ENCODE data around the gene SLC24A4.
"Not testable (repeated sequence)": the region's sequence is repeated elsewhere in the genome, so short reads cannot be mapped to it uniquely, and the experiment has no call there.

SLC24A4 gene

DNA sequence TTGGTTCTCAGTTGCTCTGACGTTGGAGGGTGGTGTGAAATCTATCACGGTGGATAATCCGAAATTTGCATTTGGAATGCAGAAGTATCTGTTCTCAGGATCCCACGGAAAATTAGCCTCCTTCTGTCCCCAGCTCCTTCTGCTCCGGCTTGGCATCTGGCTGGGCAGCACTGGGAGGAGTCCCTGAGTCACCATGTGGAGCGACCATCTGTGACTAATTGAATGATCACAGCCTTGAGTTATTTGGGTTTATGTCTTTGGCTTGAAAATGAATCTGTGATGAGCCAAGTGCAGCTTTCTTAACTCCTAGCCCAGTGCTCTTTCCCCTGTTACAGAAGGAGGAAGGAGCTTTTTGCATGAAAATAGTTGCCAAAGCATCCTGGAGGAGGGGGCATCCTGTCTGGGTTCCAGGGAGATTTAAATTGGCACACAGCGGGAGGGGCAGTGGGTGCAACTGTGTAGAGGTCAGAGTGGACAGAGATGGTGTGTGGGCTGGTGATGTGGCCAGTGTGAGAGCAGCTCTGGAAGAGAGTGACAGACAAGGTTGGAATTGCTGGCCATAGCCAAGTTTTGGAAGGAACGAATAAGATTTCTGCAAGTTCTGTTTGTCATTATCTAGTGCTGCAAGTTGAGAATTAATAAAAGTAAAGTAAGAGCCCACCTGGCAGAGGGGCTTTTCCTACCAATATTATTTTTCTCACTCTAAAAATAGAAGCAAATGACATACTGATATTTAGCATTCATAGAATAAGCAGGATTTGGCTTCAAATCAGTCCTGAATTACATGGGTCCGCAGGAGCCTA is 74.4 kb downstream of the SLC24A4 start:
- no peak for DNase-seq (ENCODE audit: low read depth, low spot score)
- no peak overlapping the region for H3K4me3 ChIP-seq (ENCODE audit: low read length)

DNA sequence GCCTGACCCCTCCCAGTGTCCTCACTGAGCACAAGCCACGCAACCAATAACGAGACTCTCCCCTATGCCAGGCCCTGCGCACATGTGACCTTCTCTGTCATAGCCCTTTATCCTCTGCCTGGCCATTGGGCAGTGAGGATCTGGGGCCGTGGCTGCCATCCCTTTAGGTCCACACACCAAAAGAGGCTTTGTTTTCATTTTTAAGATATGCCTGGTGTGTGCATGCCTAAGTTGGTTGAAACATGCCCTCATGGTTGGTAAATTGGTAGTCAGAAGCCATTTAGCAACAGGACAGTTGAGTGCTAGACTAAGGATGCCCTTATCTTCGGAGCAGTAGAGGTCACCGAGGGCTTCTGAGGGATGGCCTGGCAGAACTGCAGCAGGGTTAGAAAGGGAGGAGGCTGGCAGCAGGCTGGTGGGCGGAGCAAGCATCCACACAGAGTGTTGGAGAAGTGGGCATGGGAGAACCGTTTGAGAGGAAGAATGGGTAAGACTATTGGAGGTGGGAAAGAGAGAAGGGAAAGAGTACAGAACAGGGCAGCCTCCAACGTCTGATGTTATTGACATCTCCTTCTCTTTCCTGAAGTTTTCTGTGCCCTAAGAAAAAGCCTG is 75.1 kb downstream of the SLC24A4 start:
- no peak for DNase-seq (ENCODE audit: low read depth, low spot score)
- H3K4me3 ChIP-seq (ENCODE audit: low read length), result no peak overlapping the region

DNA sequence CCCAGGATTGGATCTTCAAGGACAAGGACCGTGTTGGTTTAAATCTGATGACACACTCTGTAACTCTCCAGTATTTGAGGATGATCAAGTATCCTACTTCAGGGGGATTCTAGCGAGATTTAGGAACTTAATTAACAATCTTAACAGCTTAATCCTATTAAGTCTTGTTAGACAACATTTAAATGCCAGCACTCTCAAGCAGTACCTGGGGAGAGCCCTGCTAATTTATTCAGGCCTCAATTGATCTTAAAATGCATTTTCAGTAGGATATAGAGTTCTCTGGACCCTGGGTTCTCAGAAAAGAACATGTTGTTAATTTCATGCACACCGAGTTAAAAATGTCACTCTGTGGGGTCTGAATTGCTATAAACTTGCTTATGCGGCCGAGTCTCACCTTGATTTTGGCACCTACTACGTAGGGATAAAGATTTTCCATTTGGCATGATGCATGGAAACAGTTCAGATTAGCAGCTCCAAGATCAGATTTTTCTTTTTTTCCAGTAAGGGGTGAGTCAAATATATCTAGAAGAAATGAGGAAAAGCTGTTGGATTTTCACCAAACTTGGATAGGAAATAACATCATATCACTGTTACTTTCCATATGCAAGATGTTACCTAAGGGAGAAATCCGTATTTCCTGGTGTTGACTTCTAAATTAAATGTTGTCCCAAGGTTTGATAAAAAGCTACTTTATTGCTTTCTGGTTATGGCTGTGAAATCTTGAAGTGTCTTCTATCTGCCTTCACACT is 76.1 kb downstream of the SLC24A4 start:
- no peak for DNase-seq (ENCODE audit: low read depth, low spot score)
- H3K4me3 ChIP-seq (ENCODE audit: low read length), result no peak overlapping the region

DNA sequence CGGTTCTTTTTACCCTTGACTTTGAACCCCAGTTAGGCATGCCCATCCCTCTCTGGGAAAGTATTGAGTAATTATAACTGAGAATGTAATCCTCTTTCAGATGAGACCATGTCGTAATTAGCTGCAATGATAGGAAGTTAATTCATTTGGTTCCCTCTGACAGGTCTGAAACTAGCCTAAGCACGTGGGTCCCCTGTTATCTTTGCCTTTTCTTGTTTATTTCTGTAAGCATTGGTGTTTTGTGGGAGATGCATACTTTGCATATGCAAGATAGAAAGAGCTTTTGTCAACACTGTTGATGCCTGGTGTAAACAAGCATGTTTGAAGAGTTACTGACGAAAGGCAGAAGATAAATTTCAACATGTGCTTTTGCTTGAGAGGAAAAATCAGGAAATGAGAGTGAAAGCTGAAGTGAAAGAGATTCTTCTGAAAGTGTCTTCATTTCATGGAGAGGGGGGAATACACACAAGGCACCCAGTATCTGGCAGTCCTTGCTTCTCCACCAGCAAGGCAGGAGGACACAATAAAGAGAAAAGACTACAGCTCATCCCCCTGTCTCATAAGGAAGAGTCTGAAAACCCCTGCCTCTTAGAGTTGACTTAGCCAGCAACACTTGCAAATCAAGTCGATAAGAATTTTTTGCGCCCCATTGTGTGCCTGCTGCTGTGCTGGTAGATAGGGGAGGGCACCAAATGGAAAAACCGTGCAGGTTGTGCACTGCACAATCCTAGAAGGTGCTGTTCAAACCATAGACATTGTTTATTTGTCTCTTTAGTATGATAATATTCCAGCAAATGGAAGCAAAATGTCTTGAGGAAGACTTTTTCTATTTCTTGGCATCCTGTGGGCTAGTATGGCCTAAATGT is 77.8 kb downstream of the SLC24A4 start:
- no peak overlapping the region for H3K4me3 ChIP-seq (ENCODE audit: low read length)
- no peak for DNase-seq (ENCODE audit: low read depth, low spot score)

DNA sequence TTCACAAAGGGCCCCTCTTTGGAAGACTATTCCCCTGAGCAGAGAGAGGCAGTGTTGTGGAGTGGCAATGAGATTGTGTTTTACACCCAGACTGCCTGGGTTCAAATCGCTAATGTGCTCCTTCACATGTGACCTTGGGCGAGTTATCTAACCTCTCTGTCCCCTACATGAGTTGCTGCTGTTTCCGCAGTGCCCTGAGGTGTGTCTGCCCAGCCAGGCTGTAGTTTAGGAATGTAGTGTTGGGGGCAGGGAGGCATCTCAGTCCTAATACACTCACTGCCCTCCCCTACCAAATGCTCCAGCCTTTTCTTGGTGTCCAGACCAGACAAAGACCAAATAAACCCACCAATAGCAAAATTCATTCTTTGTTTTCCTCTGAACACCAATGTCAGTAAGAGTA is 78.6 kb downstream of the SLC24A4 start:
- DNase-seq (ENCODE audit: low read depth, low spot score), result no peak
- no peak overlapping the region for H3K4me3 ChIP-seq (ENCODE audit: low read length)

DNA sequence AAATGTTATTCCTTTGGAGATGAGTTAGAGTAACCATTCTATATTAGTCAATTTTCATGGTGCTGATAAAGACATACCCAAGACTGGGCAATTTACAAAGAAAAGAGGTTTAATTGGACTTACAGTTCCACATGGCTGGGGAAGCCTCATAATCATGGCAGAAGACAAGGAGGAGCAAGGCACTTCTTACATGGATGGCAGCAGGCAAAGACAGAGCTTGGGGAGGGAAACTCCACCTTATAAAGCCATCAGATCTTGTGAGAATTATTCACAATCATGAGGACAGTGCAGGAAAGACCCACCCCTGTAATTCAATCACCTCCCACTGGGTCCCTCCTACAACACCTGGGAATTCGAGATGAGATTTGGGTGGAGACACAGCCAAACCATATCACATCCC is 79.5 kb downstream of the SLC24A4 start:
- not testable (repeated sequence) for H3K4me3 ChIP-seq (ENCODE audit: low read length); DNase-seq (ENCODE audit: low read depth, low spot score)

DNA sequence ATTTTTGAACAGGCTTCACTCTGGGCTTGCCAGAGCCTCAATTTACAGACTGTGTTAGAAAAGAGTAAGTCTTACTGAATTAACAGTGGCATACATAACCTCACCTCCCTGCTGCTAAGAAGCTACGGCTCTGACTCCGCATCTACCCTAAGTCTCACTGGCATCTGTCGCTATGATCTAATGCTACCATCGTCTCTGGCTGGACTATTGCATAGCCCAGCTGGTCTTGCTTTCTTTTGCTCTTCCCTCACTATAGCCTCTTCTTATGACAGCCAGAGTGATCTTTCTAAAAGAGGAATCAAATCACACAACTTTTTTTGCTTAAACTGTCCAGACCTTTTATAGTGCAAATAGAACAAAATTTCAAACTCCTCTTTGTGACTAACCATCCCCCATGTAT is 81.1 kb downstream of the SLC24A4 start:
- DNase-seq (ENCODE audit: low read depth, low spot score), result no peak
- H3K4me3 ChIP-seq (ENCODE audit: low read length), result no peak overlapping the region

DNA sequence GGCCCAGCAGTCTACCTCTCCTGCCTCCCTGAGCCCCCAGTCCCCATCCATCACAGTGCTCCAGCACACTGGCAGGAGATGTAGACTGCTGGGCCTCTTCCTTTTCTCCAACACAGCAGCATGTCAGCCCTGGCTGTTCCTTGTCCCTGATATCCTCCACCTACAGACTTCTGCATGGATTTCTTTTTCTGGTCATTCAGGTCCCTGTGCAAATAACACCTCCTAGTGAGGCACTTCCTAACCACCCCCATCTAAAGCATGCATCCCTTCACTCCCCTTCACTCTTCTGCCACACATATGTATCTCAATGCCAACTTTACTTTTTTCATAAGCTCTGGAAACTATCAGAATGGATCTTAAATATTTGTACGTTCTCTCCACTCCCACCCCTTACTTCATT is 81.5 kb downstream of the SLC24A4 start:
- no peak for DNase-seq (ENCODE audit: low read depth, low spot score)
- no peak overlapping the region for H3K4me3 ChIP-seq (ENCODE audit: low read length)

DNA sequence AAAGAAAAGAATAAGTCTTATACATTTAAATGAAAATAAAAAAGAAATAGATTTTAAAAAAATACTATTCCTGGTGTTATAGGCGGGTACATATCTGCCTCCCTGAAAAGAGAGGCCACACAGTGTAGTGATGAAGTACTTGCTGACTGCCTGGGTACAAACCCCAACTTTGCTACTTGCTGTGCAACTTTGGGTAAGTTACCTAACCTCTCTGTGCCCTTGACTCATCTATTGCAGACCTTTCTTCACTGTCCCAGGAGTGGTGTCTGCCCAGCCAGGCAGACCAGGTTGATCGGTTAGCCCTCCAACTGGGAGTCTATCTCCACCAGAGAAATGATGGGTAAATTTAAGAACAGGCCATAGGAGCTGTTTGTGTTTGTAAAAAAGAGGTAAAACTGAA is 82.0 kb downstream of the SLC24A4 start:
- DNase-seq (ENCODE audit: low read depth, low spot score), result no peak
- H3K4me3 ChIP-seq (ENCODE audit: low read length), result no peak overlapping the region

DNA sequence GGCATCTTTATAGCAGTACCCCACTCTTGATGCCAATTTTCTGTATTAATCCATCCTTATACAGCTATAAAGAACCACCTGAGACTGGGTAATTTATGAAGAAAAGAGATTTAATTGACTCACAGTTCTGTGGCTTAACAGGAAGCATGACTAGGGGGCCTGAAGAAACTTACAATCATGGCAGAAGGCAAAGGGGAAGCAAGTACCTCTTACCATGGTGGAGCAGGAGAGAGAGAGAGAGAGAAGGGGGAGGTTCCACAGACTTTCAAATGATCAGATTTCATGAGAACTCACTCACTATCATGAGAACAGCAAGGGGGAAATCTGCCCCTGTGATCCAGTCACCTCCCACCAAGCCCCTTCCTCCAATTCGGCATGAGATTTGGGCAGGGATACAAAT is 84.4 kb downstream of the SLC24A4 start:
- no peak overlapping the region for H3K4me3 ChIP-seq (ENCODE audit: low read length)
- DNase-seq (ENCODE audit: low read depth, low spot score), result no peak

DNA sequence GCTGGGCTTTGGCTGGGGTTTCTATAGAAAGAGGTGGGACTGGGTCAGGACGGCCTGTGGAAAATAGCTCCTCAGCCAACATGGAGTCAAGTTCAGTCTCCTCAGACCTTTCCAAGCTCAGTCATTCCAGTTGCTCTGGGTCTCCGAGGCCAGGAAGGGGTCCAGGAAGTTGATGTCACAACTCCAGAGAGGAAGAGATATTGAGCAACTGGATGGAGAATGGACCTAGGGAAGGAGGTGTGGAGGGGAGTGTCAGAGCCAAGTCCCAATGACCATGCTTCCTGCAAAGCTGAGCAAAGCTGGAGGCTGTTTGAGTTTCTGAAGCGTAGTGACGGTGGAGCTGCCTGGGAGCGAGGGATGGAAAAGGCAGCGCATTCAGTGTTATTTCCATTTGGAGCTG is 86.1 kb downstream of the SLC24A4 start:
- DNase-seq (ENCODE audit: low read depth, low spot score), result no peak
- H3K4me3 ChIP-seq (ENCODE audit: low read length), result no peak overlapping the region

DNA sequence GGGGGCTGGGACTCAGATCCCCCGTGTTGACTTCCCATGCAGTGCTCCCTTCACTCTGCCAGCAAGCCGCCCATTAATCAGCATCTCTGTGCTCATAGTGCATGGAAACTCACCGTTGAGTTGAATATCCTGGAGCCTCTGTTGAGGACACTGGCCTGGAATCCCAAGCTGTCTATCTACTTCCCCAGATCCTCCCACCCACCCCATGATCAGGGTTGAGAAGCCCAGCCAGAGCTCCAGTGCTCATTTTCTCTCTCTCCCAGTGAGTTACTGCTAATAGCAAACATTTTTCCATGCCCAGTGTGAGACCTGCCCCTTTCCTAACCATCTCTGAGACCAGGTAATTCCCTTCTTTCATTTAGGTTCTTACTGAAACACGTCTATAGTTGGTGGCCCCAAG is 88.2 kb downstream of the SLC24A4 start:
- no peak for DNase-seq (ENCODE audit: low read depth, low spot score)
- H3K4me3 ChIP-seq (ENCODE audit: low read length), result no peak overlapping the region

DNA sequence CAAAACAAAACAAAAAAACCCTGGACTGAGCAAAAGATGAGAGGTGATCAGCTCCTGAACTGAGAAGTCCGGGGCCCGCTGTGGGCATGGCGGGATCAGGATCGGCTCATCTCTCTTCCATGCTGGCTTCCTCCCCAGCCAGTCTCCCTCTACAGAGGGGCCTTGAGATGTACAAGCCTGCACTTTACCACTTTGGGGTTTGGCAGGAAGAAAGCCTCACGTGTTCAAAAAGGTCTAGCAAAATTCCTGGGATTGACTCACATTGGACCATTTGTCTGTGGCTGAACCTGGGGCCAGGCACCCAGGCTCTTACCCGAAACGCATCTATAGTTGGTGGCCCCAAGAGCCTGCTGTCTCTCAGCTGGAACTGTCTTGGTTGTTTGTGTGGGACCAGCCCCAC is 89.0 kb downstream of the SLC24A4 start:
- no peak for DNase-seq (ENCODE audit: low read depth, low spot score)
- no peak overlapping the region for H3K4me3 ChIP-seq (ENCODE audit: low read length)

DNA sequence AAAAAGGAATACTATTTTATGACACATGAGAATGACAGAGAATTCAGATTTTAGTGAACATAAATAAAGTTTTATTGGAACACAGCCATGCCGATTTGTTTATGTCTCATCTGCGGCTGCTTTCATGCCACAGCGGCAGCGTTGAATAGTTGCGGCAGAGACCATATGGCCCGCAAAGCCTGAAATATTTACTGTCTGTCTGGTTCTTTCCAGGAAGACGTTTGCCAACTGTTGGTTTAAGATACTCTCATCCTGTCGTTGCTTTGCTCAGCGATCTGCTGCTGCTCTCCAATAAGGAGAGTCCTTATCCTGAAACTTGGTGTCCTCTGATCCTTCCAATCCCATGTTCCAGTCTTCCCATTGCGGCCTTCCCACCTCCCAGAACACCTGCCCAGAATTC is 89.9 kb downstream of the SLC24A4 start:
- no peak for DNase-seq (ENCODE audit: low read depth, low spot score)
- H3K4me3 ChIP-seq (ENCODE audit: low read length), result no peak overlapping the region

DNA sequence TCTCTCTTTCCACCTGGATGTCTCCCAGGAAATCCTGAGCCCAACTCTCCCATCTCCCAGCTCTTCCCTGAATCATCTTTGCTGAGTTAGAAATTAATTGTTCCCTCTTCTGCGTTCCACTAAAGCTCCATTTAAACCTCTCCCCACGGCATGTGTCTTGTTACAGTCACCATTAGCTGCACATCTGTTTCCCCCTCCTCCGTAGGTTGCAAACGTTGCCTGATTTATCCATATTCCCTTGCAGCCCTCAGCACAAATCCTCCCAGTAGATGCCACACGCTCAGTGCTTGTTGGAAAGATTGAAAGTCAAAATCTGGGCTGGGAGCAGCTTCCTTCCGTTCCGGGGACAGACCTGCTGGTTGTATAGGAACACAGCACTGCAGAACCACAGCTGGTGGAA is 90.4 kb downstream of the SLC24A4 start:
- DNase-seq (ENCODE audit: low read depth, low spot score), result no peak
- no peak overlapping the region for H3K4me3 ChIP-seq (ENCODE audit: low read length)

DNA sequence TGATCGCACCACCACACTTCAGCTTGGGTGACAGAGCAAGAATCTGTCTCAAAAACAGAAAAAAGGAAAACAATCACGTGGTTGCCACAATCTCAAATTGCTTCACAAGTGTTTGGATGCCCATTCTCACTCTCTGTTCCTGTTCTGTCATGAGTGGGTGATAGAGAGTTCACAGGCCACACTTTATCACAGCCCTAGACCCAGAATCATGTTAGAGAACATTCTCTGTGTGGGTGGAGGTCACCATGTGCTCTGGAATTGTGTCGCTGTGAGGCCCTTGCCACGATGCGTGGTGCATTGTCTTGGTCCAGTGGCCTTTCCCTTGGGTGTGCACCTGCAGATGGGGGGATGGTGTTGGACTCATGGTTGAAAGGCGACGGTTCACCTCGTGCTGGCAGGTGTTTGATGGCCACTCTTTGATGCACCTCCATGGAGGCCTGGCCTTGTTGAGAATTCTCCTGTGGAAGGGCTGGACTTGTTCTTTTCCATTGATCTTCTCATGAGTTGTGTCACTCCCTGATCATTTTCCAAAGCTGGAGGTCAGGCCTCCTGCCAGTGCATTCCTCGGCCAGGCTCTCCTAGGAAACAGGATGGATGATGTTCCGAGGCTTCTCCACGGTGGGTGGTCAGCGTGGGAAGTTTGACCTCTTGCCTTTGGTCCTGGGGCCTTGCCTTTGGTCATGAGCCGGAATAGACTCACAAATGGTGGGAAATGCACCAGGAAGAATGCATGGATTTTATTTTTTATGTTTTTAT is 91.9 kb downstream of the SLC24A4 start:
- no peak for DNase-seq (ENCODE audit: low read depth, low spot score)
- H3K4me3 ChIP-seq (ENCODE audit: low read length), result no peak overlapping the region

DNA sequence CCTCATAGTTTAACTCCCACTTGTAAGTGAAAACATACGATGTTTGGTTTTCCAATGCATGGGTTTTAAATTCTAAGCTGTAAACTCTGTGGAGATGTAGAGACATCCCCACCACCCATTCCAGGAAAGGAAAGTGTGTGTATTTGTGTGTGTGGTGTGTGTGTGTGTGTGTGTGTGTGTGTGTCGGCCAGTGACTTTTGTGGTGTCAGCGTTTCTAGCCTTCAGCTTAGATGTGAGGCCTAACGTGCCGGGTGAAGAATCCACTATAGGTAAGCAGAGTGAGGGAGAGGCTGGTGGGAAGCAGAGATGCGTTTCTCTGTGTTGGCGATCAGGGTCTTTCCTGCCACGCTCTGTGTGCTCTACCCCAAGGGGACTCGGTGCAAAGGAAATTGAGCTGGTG is 93.0 kb downstream of the SLC24A4 start:
- H3K4me3 ChIP-seq (ENCODE audit: low read length), result no peak overlapping the region
- DNase-seq (ENCODE audit: low read depth, low spot score), result no peak

DNA sequence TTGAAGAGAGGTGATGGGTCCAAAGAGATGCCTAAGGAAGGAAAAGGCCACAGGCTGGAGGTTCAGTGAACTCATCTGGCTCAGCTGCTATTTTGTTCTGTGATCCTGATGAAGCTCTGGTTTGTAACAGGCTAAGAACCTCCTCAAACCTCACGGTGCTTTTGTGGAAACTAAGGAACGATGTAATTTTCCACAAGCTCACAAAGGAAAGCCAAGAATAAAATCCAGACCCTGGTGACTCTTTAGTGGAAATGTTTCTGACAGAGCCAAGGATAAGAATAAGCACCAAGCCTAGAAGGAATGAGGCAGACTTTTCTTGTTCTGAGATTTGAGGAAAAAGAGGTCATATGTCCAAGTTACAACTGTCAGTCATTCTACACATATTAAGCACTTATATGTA is 93.6 kb downstream of the SLC24A4 start:
- H3K4me3 ChIP-seq (ENCODE audit: low read length), result no peak overlapping the region
- DNase-seq (ENCODE audit: low read depth, low spot score), result no peak

DNA sequence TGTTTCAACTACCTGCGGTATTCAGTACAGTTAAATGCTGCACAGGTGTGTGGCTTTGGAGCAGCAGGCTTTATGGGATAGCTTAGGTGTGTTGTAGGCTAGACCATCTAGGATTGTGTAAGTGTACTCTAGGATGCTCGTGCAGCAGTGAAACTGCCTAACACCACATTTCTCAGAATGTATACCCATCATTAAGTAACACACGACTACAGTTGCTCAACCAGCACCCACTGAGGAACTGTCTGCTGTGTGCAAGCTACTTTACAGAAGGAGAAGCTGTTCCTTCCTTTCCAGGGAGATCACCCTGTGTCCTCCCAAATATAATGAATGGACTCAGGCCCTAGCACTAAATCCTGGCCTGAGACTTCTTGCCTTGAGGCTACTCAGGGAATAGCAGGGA is 94.8 kb downstream of the SLC24A4 start:
- no peak for DNase-seq (ENCODE audit: low read depth, low spot score)

More for the DNA sequence above, 94.8 kb downstream of the SLC24A4 start:
- no peak overlapping the region for H3K4me3 ChIP-seq (ENCODE audit: low read length)

Measured in Jurkat, Clone E6-1 (cell line).